ENCODE data around the gene CDADC1.

The CDADC1 gene

GRCh38 chr13:49300739-49301589, 53.2 kb downstream of the CDADC1 start:
- Histone ChIP-seq H3K4me3 (ENCODE audit: low read depth in 1 of 2, low read length in 2 of 2) (peak overlapping the region; percentile 48 to 76), H3K27ac (ENCODE audit: low read depth, low read length) (no peak overlapping the region), H3K4me1 (ENCODE audit: control insufficient read depth in 1 of 2, insufficient read depth in 2 of 2, low read length in 2 of 2) (peaks cover 0 to 8% of the 10 kb centered on the region in 2 donors), H3K9ac (ENCODE audit: low read depth in 1 of 2, low read length in 2 of 2) (peak overlapping the region in 1 of 2 donors; percentile 87), H3K9me3 (ENCODE audit: control insufficient read depth in 1 of 2, low read length in 2 of 2) (no peaks in the 10 kb centered on the region), H3K36me3 (ENCODE audit: control insufficient read depth in 1 of 2, insufficient read depth in 2 of 2, low read length in 2 of 2) (no peaks in the 10 kb centered on the region), H3K27me3 (ENCODE audit: control insufficient read depth in 1 of 2, insufficient read depth in 2 of 2, low read length in 2 of 2) (no peaks in the 10 kb centered on the region)

- Histone ChIP-seq H3K4me1 (ENCODE audit: control insufficient read depth in 1 of 2, insufficient read depth in 2 of 2, low read length in 2 of 2) (peaks cover 0 to 8% of the 10 kb centered on the region in 2 donors), H3K9ac (ENCODE audit: low read depth in 1 of 2, low read length in 2 of 2) (no peak overlapping the region)
Measured at GRCh38 chr13:49302222-49302621, 54.5 kb downstream of the CDADC1 start.

GRCh38 chr13:49302817-49303216, 55.1 kb downstream of the CDADC1 start:
- peaks cover 6 to 8% of the 10 kb centered on the region in 2 donors for H3K4me1 ChIP-seq (ENCODE audit: control insufficient read depth in 1 of 2, insufficient read depth in 2 of 2, low read length in 2 of 2)
- H3K27me3 ChIP-seq (ENCODE audit: control insufficient read depth in 1 of 2, insufficient read depth in 2 of 2, low read length in 2 of 2), result no peaks in the 10 kb centered on the region
- H3K9ac ChIP-seq (ENCODE audit: low read depth in 1 of 2, low read length in 2 of 2), result no peak overlapping the region
- H3K27ac ChIP-seq (ENCODE audit: low read depth, low read length), result no peak overlapping the region
- H3K36me3 ChIP-seq (ENCODE audit: control insufficient read depth in 1 of 2, insufficient read depth in 2 of 2, low read length in 2 of 2), result no peaks in the 10 kb centered on the region
- no peaks in the 10 kb centered on the region for H3K9me3 ChIP-seq (ENCODE audit: control insufficient read depth in 1 of 2, low read length in 2 of 2)
- H3K4me3 ChIP-seq (ENCODE audit: low read depth in 1 of 2, low read length in 2 of 2), result no peak overlapping the region

More at GRCh38 chr13:49302222-49302621, 54.5 kb downstream of the CDADC1 start:
- Histone ChIP-seq H3K9me3 (ENCODE audit: control insufficient read depth in 1 of 2, low read length in 2 of 2) (no peaks in the 10 kb centered on the region), H3K27me3 (ENCODE audit: control insufficient read depth in 1 of 2, insufficient read depth in 2 of 2, low read length in 2 of 2) (no peaks in the 10 kb centered on the region), H3K27ac (ENCODE audit: low read depth, low read length) (no peak overlapping the region), H3K4me3 (ENCODE audit: low read depth in 1 of 2, low read length in 2 of 2) (no peak overlapping the region), H3K36me3 (ENCODE audit: control insufficient read depth in 1 of 2, insufficient read depth in 2 of 2, low read length in 2 of 2) (no peaks in the 10 kb centered on the region)

- Histone ChIP-seq H3K4me1 (ENCODE audit: control insufficient read depth in 1 of 2, insufficient read depth in 2 of 2, low read length in 2 of 2) (peaks cover 11 to 13% of the 10 kb centered on the region in 2 donors), H3K36me3 (ENCODE audit: control insufficient read depth in 1 of 2, insufficient read depth in 2 of 2, low read length in 2 of 2) (no peaks in the 10 kb centered on the region), H3K4me3 (ENCODE audit: low read depth in 1 of 2, low read length in 2 of 2) (no peak overlapping the region), H3K9ac (ENCODE audit: low read depth in 1 of 2, low read length in 2 of 2) (no peak overlapping the region), H3K27ac (ENCODE audit: low read depth, low read length) (no peak overlapping the region), H3K27me3 (ENCODE audit: control insufficient read depth in 1 of 2, insufficient read depth in 2 of 2, low read length in 2 of 2) (no peaks in the 10 kb centered on the region), H3K9me3 (ENCODE audit: control insufficient read depth in 1 of 2, low read length in 2 of 2) (no peaks in the 10 kb centered on the region)
Measured at GRCh38 chr13:49303533-49304252, 56.0 kb downstream of the CDADC1 start.

GRCh38 chr13:49304356-49304755, 56.6 kb downstream of the CDADC1 start:
- Histone ChIP-seq H3K27ac (ENCODE audit: low read depth, low read length) (no peak overlapping the region), H3K27me3 (ENCODE audit: control insufficient read depth in 1 of 2, insufficient read depth in 2 of 2, low read length in 2 of 2) (no peaks in the 10 kb centered on the region), H3K9ac (ENCODE audit: low read depth in 1 of 2, low read length in 2 of 2) (no peak overlapping the region), H3K36me3 (ENCODE audit: control insufficient read depth in 1 of 2, insufficient read depth in 2 of 2, low read length in 2 of 2) (no peaks in the 10 kb centered on the region), H3K9me3 (ENCODE audit: control insufficient read depth in 1 of 2, low read length in 2 of 2) (no peaks in the 10 kb centered on the region), H3K4me3 (ENCODE audit: low read depth in 1 of 2, low read length in 2 of 2) (no peak overlapping the region), H3K4me1 (ENCODE audit: control insufficient read depth in 1 of 2, insufficient read depth in 2 of 2, low read length in 2 of 2) (peaks cover 17 to 18% of the 10 kb centered on the region in 2 donors)

GRCh38 chr13:49304763-49305700, 57.3 kb downstream of the CDADC1 start:
- Histone ChIP-seq H3K9ac (ENCODE audit: low read depth in 1 of 2, low read length in 2 of 2) (no peak overlapping the region), H3K27ac (ENCODE audit: low read depth, low read length) (no peak overlapping the region), H3K4me1 (ENCODE audit: control insufficient read depth in 1 of 2, insufficient read depth in 2 of 2, low read length in 2 of 2) (peaks cover 18% of the 10 kb centered on the region in 2 donors), H3K9me3 (ENCODE audit: control insufficient read depth in 1 of 2, low read length in 2 of 2) (no peaks in the 10 kb centered on the region), H3K4me3 (ENCODE audit: low read depth in 1 of 2, low read length in 2 of 2) (no peak overlapping the region), H3K36me3 (ENCODE audit: control insufficient read depth in 1 of 2, insufficient read depth in 2 of 2, low read length in 2 of 2) (no peaks in the 10 kb centered on the region), H3K27me3 (ENCODE audit: control insufficient read depth in 1 of 2, insufficient read depth in 2 of 2, low read length in 2 of 2) (no peaks in the 10 kb centered on the region)

- no peak overlapping the region for H3K9ac ChIP-seq (ENCODE audit: low read depth in 1 of 2, low read length in 2 of 2)
- H3K4me3 ChIP-seq (ENCODE audit: low read depth in 1 of 2, low read length in 2 of 2), result no peak overlapping the region
- no peak overlapping the region for H3K27ac ChIP-seq (ENCODE audit: low read depth, low read length)
- peaks cover 18% of the 10 kb centered on the region in 2 donors for H3K4me1 ChIP-seq (ENCODE audit: control insufficient read depth in 1 of 2, insufficient read depth in 2 of 2, low read length in 2 of 2)
- no peaks in the 10 kb centered on the region for H3K9me3 ChIP-seq (ENCODE audit: control insufficient read depth in 1 of 2, low read length in 2 of 2)
- no peaks in the 10 kb centered on the region for H3K27me3 ChIP-seq (ENCODE audit: control insufficient read depth in 1 of 2, insufficient read depth in 2 of 2, low read length in 2 of 2)
- H3K36me3 ChIP-seq (ENCODE audit: control insufficient read depth in 1 of 2, insufficient read depth in 2 of 2, low read length in 2 of 2), result peaks cover 0 to 3% of the 10 kb centered on the region in 2 donors
Measured at GRCh38 chr13:49305792-49306425, 58.2 kb downstream of the CDADC1 start.

- H3K4me1 ChIP-seq (ENCODE audit: control insufficient read depth in 1 of 2, insufficient read depth in 2 of 2, low read length in 2 of 2), result peaks cover 18% of the 10 kb centered on the region in 2 donors
- H3K4me3 ChIP-seq (ENCODE audit: low read depth in 1 of 2, low read length in 2 of 2), result no peak overlapping the region
- H3K9me3 ChIP-seq (ENCODE audit: control insufficient read depth in 1 of 2, low read length in 2 of 2), result no peaks in the 10 kb centered on the region
- peaks cover 0 to 3% of the 10 kb centered on the region in 2 donors for H3K36me3 ChIP-seq (ENCODE audit: control insufficient read depth in 1 of 2, insufficient read depth in 2 of 2, low read length in 2 of 2)
- no peak overlapping the region for H3K9ac ChIP-seq (ENCODE audit: low read depth in 1 of 2, low read length in 2 of 2)
- no peak overlapping the region for H3K27ac ChIP-seq (ENCODE audit: low read depth, low read length)
- no peaks in the 10 kb centered on the region for H3K27me3 ChIP-seq (ENCODE audit: control insufficient read depth in 1 of 2, insufficient read depth in 2 of 2, low read length in 2 of 2)
Measured at GRCh38 chr13:49307365-49307764, 59.6 kb downstream of the CDADC1 start.

- Histone ChIP-seq H3K4me3 (ENCODE audit: low read depth in 1 of 2, low read length in 2 of 2) (no peak overlapping the region), H3K9ac (ENCODE audit: low read depth in 1 of 2, low read length in 2 of 2) (no peak overlapping the region)
Measured at GRCh38 chr13:49308097-49308875, 60.6 kb downstream of the CDADC1 start.

More at GRCh38 chr13:49308097-49308875, 60.6 kb downstream of the CDADC1 start:
- Histone ChIP-seq H3K9me3 (ENCODE audit: control insufficient read depth in 1 of 2, low read length in 2 of 2) (no peaks in the 10 kb centered on the region), H3K4me1 (ENCODE audit: control insufficient read depth in 1 of 2, insufficient read depth in 2 of 2, low read length in 2 of 2) (peaks cover 18% of the 10 kb centered on the region in 2 donors), H3K27ac (ENCODE audit: low read depth, low read length) (peak overlapping the region; percentile 53), H3K36me3 (ENCODE audit: control insufficient read depth in 1 of 2, insufficient read depth in 2 of 2, low read length in 2 of 2) (peaks cover 0 to 3% of the 10 kb centered on the region in 2 donors), H3K27me3 (ENCODE audit: control insufficient read depth in 1 of 2, insufficient read depth in 2 of 2, low read length in 2 of 2) (no peaks in the 10 kb centered on the region)
